Mucosa of stomach (tissue), 1 donor: Measurements from ENCODE around the gene COX6A1.
A peak's percentile ranks its signal among the peaks of the same experiment; 100 is the strongest.
"Not testable (repeated sequence)": the region's sequence is repeated elsewhere in the genome, so short reads cannot be mapped to it uniquely, and the experiment has no call there.

Experiments
- H3K27me3 ChIP-seq: one replicate; pipeline ENCODE4 v1.7.0; 2013; ENCODE audit warnings: mild to moderate bottlenecking, low read length; ENCODE audit not compliant: control insufficient read depth, insufficient read depth
- H3K36me3 ChIP-seq: one replicate; pipeline ENCODE4 v1.7.0; 2013; ENCODE audit warnings: low read length; ENCODE audit not compliant: control insufficient read depth, insufficient read depth
- H3K4me1 ChIP-seq: one replicate; pipeline ENCODE4 v1.7.0; 2013; ENCODE audit warnings: mild to moderate bottlenecking, low read length; ENCODE audit not compliant: control insufficient read depth, insufficient read depth
- H3K4me3 ChIP-seq: one replicate; pipeline ENCODE4 v1.7.0; 2013; ENCODE audit warnings: low read length
- H3K9ac ChIP-seq: one replicate; pipeline ENCODE4 v1.7.0; 2013; ENCODE audit warnings: mild to moderate bottlenecking, low read length, moderate library complexity
- H3K9me3 ChIP-seq: one replicate; pipeline ENCODE4 v1.7.0; 2013; ENCODE audit warnings: mild to moderate bottlenecking, low read length, moderate library complexity; ENCODE audit not compliant: control insufficient read depth
- donor health status: Pancreatic carcinoma.

COX6A1 gene

GRCh38 chr12:120438495-120439198 is 734 bp downstream of the COX6A1 start:
- no peaks in the 10 kb centered on the region for H3K27me3 ChIP-seq
- H3K4me3 ChIP-seq = peak overlapping the region; percentile 26
- H3K9me3 ChIP-seq = no peaks in the 10 kb centered on the region
- peaks cover 14% of the 10 kb centered on the region for H3K4me1 ChIP-seq
- peak overlapping the region; percentile 81 for H3K9ac ChIP-seq
- H3K36me3 ChIP-seq = no peaks in the 10 kb centered on the region

- Histone ChIP-seq H3K36me3 (no peaks in the 10 kb centered on the region), H3K4me1 (peaks cover 14% of the 10 kb centered on the region), H3K9ac (no peak overlapping the region), H3K27me3 (no peaks in the 10 kb centered on the region), H3K9me3 (no peaks in the 10 kb centered on the region), H3K4me3 (no peak overlapping the region)
Observed at GRCh38 chr12:120439646-120440247, 1.8 kb downstream of the COX6A1 start.

- Histone ChIP-seq H3K4me3 (no peak overlapping the region), H3K36me3 (no peaks in the 10 kb centered on the region), H3K27me3 (no peaks in the 10 kb centered on the region), H3K4me1 (peaks cover 22% of the 10 kb centered on the region), H3K9ac (no peak overlapping the region), H3K9me3 (no peaks in the 10 kb centered on the region)
Observed at GRCh38 chr12:120444676-120445075, 6.8 kb downstream of the COX6A1 start.

GRCh38 chr12:120445911-120446843 is 8.3 kb downstream of the COX6A1 start, which contains the start of the genes GATC and TRIAP1:
TSS of gene GATC (plus strand) at chr12:120446444. CDS start at chr12:120446481, 37 bp downstream.
TSS of gene TRIAP1 (minus strand) at chr12:120446384. CDS start at chr12:120446372, 12 bp downstream.
- no peaks in the 10 kb centered on the region for H3K9me3 ChIP-seq
- H3K27me3 ChIP-seq = no peaks in the 10 kb centered on the region
- H3K4me1 ChIP-seq = peaks cover 18% of the 10 kb centered on the region
- H3K9ac ChIP-seq = peak within 1 kb of the TSS; percentile 93
- H3K36me3 ChIP-seq = no peaks in the 10 kb centered on the region
- peak within 1 kb of the TSS; percentile 99 for H3K4me3 ChIP-seq

- H3K36me3 ChIP-seq, H3K9me3 ChIP-seq, H3K27me3 ChIP-seq: not testable (repeated sequence)
- H3K4me1 ChIP-seq = peaks cover 18% of the 10 kb centered on the region
- peak overlapping the region; percentile 99 for H3K4me3 ChIP-seq
- peak overlapping the region; percentile 93 for H3K9ac ChIP-seq
Observed at GRCh38 chr12:120446844-120447178, 8.9 kb downstream of the COX6A1 start.

GRCh38 chr12:120447992-120448391 is 10.1 kb downstream of the COX6A1 start:
- Histone ChIP-seq H3K9me3 (no peaks in the 10 kb centered on the region), H3K4me1 (peaks cover 24% of the 10 kb centered on the region), H3K27me3 (no peaks in the 10 kb centered on the region), H3K4me3 (no peak overlapping the region), H3K9ac (peak overlapping the region; percentile 31), H3K36me3 (no peaks in the 10 kb centered on the region)

- not testable (repeated sequence) for H3K27me3 ChIP-seq, H3K9ac ChIP-seq, H3K4me3 ChIP-seq, H3K9me3 ChIP-seq
- Histone ChIP-seq H3K4me1 (peaks cover 18% of the 10 kb centered on the region), H3K36me3 (peaks cover 13% of the 10 kb centered on the region)
Observed at GRCh38 chr12:120452524-120452923, 14.6 kb downstream of the COX6A1 start.

- H3K9ac ChIP-seq = no peak overlapping the region
- no peak overlapping the region for H3K4me3 ChIP-seq
- H3K27me3 ChIP-seq = no peaks in the 10 kb centered on the region
- H3K36me3 ChIP-seq = peaks cover 13% of the 10 kb centered on the region
- no peaks in the 10 kb centered on the region for H3K9me3 ChIP-seq
- H3K4me1 ChIP-seq = peaks cover 14% of the 10 kb centered on the region
Observed at GRCh38 chr12:120453060-120453750, 15.3 kb downstream of the COX6A1 start.

GRCh38 chr12:120453977-120454376 is 16.1 kb downstream of the COX6A1 start:
- Histone ChIP-seq H3K27me3 (no peaks in the 10 kb centered on the region), H3K4me1 (peaks cover 14% of the 10 kb centered on the region), H3K9me3 (no peaks in the 10 kb centered on the region), H3K9ac (no peak overlapping the region), H3K36me3 (peaks cover 13% of the 10 kb centered on the region), H3K4me3 (no peak overlapping the region)

GRCh38 chr12:120455302-120455701 is 17.4 kb downstream of the COX6A1 start:
- peaks cover 13% of the 10 kb centered on the region for H3K36me3 ChIP-seq

GRCh38 chr12:120457133-120457532 is 19.2 kb downstream of the COX6A1 start:
- Histone ChIP-seq H3K36me3 (peaks cover 13% of the 10 kb centered on the region), H3K4me3 (no peak overlapping the region), H3K4me1 (peaks cover 14% of the 10 kb centered on the region), H3K9ac (no peak overlapping the region), H3K9me3 (no peaks in the 10 kb centered on the region), H3K27me3 (no peaks in the 10 kb centered on the region)

More at GRCh38 chr12:120455302-120455701, 17.4 kb downstream of the COX6A1 start:
- Histone ChIP-seq H3K27me3 (no peaks in the 10 kb centered on the region), H3K4me1 (peaks cover 14% of the 10 kb centered on the region), H3K9me3 (no peaks in the 10 kb centered on the region), H3K4me3 (no peak overlapping the region), H3K9ac (no peak overlapping the region)
